HG03558 (cell line): ENCODE data around the gene MTIF3.
"Not testable (repeated sequence)": the region's sequence is repeated elsewhere in the genome, so short reads cannot be mapped to it uniquely, and the experiment has no call there.

Experiments
- ATAC-seq: cut with Tn5 transposase; IDR thresholded peaks from one replicate; pipeline ENCODE4 v1.9.1; 2021; ENCODE audit warnings: moderate number of reproducible peaks; ENCODE audit not compliant: unreplicated experiment; ENCODE audit errors: extremely low read depth

MTIF3 gene

DNA sequence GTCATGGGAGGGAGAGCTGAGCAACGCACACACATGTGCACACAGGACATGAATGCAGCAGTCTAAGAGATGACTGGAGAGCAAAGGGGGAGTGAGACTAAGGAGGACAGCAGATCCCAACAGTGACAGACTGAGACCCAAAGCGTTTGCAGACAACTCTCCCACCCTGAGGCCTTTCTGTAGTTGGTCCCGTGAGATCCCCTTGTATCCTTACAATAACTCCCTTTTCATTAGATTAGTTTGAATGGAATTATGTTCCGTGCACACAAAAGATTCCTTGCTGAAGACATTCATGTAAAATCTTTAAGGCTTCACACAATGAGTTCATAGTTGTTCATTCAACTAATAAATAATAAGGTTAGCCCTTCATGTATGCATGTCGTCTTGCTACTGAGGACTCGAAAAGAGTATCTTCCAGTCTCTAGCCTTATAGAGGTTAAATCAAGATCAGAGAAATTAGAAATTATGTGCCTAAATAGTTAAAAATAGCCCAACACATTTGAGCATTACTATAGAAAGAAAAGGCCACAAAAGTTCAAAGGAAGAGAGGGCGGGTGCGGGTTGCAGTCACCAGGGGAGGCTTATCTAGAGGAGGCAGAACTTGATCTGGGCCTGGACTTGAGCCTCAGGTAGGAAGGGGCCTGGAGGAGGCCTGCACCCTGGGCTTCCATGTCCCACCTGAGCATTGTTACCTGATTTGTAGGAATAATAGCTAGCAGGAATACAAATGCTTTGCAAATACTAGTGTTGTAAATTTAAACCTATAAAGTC lies 29.1 kb downstream of the MTIF3 start:
- ATAC-seq, result no peak

DNA sequence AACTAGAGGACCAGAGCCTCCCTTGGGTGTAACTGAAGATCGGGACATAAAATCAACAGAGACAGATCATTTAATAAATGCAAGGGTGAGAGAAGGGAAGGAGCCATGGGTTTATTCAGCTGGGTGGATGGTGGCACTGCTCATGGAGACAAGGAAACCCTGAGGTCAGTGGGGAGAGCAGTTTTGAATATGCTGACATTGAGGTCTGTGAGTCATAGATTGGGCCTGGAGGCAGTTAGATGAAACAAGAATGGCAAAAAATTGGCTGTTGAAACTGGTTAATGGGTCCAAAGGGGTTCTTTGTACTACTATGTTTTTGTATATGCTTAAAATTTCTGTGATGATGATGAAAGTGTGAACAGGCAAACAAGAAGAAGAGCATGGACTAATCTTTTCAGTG lies 31.0 kb downstream of the MTIF3 start:
- no peak for ATAC-seq

DNA sequence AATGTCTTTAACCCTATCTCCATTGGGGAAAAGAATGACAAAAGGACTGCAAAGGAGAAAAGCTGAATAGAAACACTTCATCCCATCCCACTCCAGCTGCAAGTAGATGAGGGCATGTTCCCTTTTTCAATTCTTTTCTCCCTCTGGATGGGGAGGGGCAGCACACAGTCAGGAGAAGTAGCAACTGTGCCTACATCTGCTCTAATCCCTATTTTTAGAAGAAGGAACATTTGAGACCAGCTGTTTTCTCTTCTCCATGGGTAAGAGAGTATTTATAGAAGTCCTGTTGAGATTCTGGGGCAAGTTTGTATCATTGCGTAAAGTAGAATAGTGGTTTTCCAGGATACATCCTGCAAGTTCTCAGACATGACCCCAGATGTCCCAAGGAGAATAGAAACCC lies 35.2 kb downstream of the MTIF3 start:
- ATAC-seq, result no peak

DNA sequence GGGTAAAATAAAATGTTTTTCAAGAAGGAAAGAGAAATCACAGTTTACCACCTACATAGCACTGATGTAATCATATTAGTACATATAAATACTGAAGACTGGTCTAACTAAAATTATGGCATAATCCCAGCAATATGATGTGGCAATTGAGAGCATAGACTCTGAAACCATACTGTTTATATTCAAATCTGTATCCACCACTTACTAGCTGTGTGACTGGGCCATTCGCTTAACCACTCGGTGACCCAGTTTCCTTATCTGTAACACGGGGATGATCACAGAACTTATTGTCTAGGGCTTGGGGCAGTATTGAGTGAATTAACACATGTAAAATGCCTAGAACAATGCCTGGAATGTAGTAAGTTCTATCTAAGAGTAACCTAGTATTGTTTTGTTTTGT lies 39.0 kb downstream of the MTIF3 start:
- ATAC-seq, result no peak

DNA sequence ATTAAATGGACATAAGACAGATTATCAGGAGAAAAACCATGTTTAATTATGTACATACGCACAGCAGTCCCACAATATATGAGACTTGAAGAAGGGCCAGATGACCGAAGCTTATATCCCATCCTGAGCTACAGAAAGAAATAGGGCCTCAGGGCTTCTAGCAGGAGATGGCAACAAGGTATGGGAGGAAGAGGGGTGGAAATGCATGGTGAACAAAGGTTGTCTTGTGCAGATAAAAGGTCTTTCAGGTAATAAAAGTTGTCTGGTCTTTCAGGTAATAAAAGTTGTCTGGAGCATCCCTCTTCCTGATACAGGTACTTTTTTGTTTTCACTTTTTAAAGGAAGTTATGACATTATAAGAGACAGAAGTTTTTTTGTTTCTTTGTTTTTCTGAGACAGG lies 41.4 kb downstream of the MTIF3 start:
- no peak for ATAC-seq

DNA sequence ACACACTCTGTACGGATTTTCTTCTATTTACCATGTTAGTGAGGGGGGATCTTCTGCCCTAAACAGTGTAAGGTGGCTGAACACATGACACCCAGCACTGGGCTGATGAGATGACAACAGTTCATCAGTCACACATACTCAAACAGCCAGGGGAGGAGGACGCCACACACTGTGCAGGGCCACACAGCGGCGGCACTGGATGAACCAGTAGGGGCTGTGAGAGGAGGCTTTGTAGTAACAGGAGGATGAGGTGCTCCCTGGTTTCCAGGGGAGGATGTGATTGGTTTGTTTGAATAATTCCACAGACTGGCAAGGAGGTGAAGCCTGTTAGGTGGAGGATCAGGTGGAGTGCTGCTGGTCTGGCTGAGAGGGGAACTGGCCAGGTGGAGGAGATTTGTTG lies 42.3 kb downstream of the MTIF3 start:
- ATAC-seq, result no peak

DNA sequence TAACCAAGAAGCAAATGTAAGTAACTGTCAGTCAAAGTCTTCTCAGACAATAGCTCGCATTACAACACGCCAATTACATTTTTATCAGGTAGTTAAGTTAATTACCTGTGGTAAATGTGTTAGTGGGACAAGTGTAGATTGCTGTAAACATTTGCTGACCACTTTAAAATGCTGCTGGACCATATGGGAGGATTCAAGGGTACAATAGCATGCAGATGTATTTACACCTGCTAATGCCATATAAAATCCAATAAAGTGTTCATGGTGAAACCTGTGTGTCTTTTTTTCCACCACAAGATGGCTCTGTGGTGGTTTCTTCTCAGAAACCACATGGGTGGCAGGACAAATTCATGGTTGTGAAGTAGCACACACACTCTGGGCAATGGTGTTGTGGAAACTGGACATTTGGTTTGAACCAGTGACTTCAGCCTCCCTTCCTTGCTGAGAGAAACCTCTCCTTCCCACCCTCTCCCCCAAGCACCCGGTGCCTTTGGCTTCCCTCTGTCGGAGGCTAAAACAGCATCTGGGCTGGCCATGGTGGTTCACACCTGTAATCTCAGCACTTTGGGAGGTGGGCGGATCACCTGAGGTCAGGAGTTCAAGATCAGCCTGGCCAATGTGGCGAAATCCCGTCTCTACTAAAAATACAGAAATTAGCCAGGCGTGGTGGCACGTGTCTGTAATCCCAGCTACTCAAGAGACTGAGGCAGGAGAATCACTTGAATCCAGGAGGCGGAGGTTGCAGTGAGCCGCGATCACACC lies 44.0 kb downstream of the MTIF3 start:
- ATAC-seq, result no peak

DNA sequence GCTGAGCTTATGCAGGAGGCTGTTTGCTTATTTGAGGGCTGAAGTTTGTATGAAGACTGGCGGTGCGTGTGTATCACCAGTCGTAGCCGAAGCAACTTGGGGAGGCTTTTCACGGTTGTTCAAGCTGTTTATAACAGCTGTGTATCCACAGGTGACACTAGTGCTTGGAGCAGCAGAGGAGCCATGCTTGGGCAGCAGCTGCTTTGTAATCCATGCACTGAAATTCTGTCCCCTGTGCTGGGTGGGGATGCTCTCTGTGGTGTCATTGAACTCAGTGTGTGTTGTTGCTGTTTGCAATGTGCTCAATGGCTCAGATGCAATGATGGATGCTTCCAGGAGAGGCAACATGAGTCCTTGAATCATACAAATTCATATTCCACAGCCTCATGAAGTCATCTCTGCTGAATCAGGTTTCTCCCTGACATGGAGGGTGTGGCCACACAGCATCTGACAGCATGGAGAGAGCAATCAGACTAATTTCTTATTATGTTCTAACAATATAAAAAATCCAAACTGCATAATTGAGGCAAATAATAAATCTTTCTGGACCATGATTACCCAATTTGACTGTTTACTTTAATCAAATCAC lies 44.7 kb downstream of the MTIF3 start:
- no peak for ATAC-seq

DNA sequence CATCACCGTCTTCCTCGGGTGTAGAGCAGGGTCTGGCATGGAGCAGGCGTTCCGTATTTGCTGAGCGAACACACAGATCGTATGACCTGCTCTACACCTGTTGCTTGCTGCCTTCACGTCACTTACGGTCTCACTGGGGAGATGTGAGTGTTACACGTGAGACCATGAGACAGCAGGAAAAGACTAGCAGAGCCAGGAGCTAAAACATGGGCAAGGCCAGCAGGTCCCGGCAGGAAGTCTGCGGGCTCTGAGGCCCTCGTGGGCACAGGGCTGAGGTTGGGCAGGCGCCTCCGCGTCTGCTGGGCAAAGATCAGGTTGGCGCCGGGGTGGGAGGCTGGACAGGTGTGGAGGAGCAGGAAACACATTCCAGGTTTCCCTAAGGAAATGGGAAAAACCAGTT lies 45.7 kb downstream of the MTIF3 start:
- ATAC-seq, result no peak

DNA sequence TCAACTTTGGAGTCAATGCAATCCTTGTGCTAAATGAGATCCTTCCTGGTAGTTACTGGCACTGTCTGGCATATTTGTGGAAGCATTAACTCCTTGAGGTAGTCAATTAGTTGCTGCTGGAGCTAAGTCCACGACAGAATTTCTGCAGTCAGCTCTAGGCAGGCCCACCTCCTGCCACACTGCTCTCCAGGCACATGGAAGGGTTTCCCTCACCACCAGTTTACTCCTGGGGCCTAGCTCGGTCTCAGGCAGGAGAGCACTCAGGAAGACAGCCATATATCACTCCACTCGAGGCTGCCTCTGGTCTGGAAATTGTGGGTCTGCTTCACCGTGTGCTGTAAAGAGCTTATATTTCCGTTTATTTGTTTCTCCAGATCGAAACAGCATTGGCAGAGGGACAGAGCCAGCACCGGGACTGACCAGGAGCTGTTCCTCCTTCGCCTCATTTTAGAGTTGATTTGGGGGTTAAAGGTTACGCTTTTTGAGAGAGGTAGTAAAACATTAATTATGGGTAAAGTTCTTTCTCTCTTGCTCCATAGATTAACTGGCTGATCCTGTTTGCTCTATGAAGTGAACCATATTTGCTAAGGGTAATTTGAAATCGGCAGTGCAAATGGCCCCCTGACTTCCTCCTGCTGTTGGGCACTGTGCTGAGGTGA lies 46.5 kb downstream of the MTIF3 start:
- no peak for ATAC-seq

DNA sequence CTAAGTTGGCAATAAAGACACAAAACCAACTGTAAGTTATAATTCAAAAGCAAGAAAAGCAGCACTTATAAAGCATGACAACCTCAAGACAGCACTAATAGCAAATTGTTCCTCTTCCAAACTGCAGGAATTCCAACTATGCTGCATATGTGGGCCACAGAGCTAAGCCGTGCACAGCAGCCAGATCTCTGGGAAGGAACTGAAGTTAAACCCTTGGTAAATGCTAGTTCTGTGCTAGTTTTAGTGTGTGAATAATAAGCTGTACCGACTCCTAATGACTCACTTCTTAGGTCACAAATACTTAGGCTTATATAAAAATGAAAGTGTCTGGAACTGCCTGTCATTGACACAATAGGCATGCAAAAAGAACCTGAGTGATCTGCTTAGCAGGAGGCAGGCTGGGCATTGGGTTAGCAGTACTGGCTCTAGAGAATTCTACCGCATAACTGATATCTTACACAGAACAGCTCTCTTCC lies 47.1 kb downstream of the MTIF3 start:
- no peak for ATAC-seq

DNA sequence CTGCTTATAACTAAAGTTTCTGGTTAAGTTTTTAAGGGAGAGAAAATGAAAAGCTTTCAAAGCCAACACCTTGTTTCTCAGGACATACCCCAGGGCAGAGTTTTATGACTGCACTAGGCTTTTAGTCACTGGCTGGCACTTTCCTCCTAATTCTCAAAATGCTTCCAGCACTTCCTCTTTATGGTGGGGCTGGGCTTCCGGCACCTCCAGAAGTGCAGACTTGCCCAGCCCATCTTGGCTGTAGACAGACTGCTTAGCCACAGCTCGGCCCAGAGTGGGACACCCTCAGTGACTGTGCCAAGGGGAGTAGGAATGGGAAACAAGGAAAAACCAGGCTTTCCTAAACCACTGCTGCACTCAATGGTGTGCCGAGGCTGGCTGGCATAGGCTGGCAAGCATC lies 49.2 kb downstream of the MTIF3 start:
- no peak for ATAC-seq

DNA sequence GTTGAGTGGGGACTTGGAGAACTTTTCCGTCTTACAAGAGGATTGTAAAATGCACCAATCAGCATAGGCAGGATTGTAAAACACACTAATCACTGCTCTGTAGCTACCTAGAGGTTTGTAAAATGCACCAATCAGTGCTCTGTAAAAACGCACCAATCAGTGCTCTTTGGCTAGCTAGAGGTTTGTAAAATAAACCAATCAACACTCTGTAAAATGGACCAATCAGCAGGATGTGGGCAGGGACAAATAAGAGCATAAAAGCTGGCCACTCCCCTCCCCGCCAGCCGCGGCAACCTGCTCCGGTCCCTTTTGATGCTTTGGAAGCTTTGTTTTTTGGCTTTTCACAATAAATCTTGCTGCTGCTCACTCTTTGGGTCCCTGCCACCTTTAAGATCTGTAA lies 50.0 kb downstream of the MTIF3 start:
- ATAC-seq, result not testable (repeated sequence)

DNA sequence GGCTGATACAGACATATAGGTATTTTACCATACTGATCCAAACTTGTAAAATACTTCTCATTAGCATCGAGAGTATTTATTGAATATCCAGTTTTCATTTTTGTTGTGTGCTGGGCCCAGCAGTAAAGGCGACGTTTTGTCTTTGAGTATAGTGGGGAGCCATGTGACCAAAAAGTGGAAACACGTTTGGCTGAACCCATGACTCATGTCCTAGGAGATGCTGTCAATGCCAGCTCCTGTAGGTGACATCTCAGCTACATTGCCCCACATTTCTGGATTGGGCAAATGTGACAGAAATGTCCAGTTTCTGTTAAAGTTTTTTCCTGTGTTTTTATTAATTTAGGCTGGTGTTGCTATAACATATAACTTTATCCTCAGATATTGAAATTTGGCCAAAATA lies 52.0 kb downstream of the MTIF3 start:
- ATAC-seq, result no peak

DNA sequence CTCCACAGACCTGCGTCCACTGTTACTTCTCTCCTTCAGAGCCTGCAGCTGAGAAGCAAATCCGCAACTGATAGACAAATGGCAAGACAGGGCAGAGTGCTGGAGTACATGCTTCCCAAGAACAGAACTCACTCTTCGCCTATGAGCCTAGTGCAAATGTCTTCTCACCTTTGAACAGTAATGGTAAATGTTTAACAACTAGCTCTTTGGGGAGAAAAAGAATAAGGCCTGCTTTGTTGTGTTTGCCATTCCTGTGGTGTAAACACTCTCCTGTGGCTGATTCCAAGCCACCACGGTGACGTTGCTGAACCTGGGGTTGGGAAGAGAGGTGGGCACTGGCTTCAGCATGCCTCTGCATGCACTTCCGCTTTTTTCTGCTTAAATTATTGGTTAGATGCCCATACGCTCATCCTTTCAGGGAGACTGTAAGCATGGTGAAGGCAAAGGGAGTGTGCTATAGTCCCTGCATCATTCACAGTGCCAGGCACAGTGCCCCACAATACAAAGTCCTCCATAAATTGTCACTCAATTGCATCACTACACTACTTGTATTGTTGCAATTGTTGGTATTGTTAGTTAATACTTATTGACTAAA lies 54.0 kb downstream of the MTIF3 start:
- ATAC-seq, result no peak

DNA sequence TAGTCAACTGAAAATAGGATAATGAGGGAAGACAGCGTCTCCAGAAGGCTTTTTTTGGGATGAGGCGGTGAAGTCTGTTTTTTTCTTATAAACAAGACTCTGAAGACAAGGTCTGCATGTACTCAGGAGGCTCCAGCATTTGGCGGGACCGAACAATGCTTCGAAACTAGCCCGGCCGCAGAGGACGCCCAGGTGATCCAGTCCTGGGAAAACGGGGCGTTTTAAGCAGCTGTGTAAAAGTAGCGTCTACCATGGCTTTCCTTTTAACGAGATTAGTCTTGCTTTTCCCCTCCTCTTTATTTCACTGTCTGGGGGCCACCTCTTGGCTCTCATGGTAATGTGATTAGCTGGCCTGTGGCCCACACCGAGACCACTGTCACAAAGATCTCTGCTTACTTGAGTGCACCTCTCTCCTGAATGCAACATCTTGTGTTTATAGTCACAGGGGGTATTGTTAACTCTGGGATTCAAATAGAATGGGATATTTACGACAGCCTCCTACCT lies 55.3 kb downstream of the MTIF3 start:
- ATAC-seq, result no peak

DNA sequence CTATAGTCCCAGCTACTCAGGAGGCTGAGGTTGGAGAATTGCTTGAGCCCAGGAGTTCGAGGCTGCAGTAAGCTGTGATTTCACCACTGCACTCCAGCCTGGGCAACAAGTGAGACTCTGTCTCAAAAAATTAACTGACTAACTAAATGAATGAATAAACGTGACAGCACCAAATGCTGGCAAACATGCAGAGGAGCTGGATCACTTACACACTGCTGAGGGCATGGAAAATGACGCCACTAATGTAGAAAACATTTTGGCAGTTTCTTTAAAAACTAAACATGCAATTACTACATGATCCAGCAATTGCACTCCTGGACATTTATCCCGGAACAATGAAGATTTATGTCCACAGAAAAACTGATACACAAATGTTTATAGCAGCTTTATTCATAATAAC lies 57.3 kb downstream of the MTIF3 start:
- no peak for ATAC-seq

DNA sequence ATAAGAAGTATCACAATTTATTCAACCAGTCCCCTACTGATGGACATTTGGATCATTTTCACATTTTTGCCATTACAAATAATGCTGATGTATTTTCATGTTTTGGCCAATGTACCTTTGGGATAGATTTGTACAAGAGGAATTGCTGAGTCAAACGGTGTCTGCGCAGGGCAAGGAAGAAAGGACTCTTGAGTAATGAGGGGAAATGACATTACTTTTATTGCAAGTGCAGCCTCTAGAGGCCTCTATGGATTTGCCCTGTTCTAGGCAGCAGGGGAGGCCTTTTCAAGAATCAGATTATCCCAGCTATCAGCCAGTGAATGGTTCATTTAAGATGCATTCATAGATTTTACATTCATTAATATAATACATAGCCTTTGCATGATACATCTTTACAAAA lies 58.9 kb downstream of the MTIF3 start:
- no peak for ATAC-seq

DNA sequence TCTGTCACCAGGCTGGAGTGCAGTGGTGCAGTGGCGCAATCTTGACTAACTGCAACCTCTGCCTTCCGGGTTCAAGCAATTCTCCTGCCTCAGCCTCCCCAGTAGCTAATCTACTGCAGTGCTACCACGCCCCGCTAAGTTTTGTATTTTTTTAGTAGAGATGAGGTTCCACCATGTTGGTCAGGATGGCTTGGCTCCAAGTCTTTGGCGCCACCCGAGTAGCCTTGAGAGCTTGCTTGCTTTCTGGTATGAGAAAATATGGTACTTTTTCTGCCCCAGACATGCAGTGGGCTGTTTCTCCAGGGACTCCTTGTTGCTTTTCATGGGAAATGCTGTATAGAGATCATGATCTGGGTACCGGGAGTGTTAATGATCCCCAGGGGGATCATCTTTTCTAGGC lies 60.5 kb downstream of the MTIF3 start:
- ATAC-seq, result no peak

DNA sequence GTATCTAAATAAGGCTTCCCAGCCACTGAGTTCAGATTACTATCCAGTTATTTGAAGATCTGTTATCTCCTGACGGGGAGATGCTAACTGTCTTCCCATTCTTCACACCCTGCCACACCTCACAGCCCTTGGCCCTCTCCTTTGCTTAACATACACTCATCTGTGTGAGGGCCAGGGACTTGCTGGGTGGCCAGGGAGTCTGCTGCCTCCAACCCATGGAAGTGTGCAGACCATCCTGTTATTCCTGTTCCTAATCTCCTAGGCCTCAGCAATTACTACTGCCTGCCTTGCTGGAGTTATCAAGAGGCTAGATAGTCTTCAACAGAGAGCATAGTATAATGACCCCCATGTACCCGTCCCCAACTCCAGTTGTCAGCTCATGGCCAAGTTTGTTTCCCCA lies 62.1 kb downstream of the MTIF3 start:
- no peak for ATAC-seq
